ENCODE results near the gene IQGAP1.

DNA sequence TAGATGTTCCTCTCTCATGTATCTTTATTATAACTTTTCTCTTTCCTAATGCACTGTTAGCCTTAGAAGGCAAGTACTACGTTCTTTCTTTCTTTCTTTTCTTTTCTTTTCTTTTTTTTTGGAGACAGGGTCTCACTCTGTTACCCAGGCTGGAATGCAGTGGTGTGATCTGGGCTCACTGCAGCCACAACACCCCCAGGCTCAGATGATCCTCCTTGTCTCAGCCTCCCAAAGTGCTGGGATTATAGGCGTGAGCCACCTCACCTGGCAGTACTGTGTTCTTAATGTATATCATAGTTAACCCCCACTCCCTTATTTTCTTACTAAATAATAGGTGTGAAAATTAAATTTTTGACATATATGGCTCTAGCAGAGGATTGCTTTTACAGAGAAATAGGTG is 23.1 kb downstream of the IQGAP1 start:
- no peak for TF ChIP-seq TARDBP (IDR thresholded peaks at IDR 0.05)
- no peak for TF ChIP-seq SUZ12 (IDR thresholded peaks at IDR 0.05)
- TF ChIP-seq ELF4 (IDR thresholded peaks at IDR 0.05), result no peak
- no peak for TF ChIP-seq BHLHE40 (IDR thresholded peaks at IDR 0.05; ENCODE audit: borderline replicate concordance)
- no peak for TF ChIP-seq L3MBTL2 (conservative IDR thresholded peaks at IDR 0.05)

Data from HEK293T (cell line).